HL-60 (cell line): ENCODE data around the gene CCL4.

Source experiments
- DNase-seq, 2 experiments: peaks; one replicate each; pipeline ENCODE4 v3.0.0-alpha.2; 2010 to 2020; ENCODE audit warnings: low read depth in 1 of 2, low spot score in 1 of 2
- H3K27ac ChIP-seq: fragments of 250-450 bp; sonication (Bioruptor Pico); replicated peaks from 2 replicates; pipeline ENCODE4 v1.5.1; 2020; ENCODE audit warnings: mild to moderate bottlenecking, moderate library complexity
- H3K27me3 ChIP-seq: fragments of 250-450 bp; sonication (Bioruptor Pico); 2 replicates; pipeline ENCODE4 v1.5.1; 2021; ENCODE audit warnings: mild to moderate bottlenecking, moderate library complexity; ENCODE audit not compliant: insufficient read depth, poor library complexity, severe bottlenecking
- H3K4me3 ChIP-seq: replicated peaks from 2 replicates; pipeline ENCODE4 v1.5.1; 2011; ENCODE audit warnings: mild to moderate bottlenecking, control low read depth, low read length; ENCODE audit not compliant: insufficient read depth
- CTCF ChIP-seq: IDR thresholded peaks from one replicate; pipeline ENCODE4 v1.5.1; 2011; ENCODE audit warnings: low read length, control low read depth, inconsistent platforms; ENCODE audit not compliant: insufficient read depth
- GABPA ChIP-seq: IDR thresholded peaks from 2 replicates; pipeline ENCODE4 v1.6.1; 2012; ENCODE audit warnings: low read depth
- POLR2AphosphoS5 ChIP-seq: IDR thresholded peaks from 2 replicates; pipeline ENCODE4 v1.6.1; 2012; ENCODE audit warnings: low read depth
- REST ChIP-seq: IDR thresholded peaks from 2 replicates; pipeline ENCODE4 v1.6.1; 2012; ENCODE audit warnings: low read depth; ENCODE audit not compliant: insufficient replicate concordance
- SPI1 ChIP-seq: IDR thresholded peaks from 2 replicates; pipeline ENCODE4 v1.6.1; 2012; ENCODE audit warnings: low read depth, mild to moderate bottlenecking, borderline replicate concordance

CCL4 gene

GRCh38 chr17:36136036-36136435, 32.4 kb downstream of the CCL4 start:
- H3K27ac ChIP-seq, result peak overlapping the region; percentile 56
- H3K27me3 ChIP-seq, result no peaks in the 10 kb centered on the region
- DNase-seq, result peak in 1 of 2 experiments; percentile 57
- no peak for TF ChIP-seq POLR2AphosphoS5
- no peak for TF ChIP-seq CTCF
- TF ChIP-seq SPI1, result no peak; the same call in 1 of the 2 replicates
- no peak for TF ChIP-seq REST
- TF ChIP-seq GABPA, result no peak
- H3K4me3 ChIP-seq, result no peak overlapping the region

GRCh38 chr17:36136439-36136838, 32.8 kb downstream of the CCL4 start:
- Histone ChIP-seq H3K27ac (peak overlapping the region; percentile 56), H3K4me3 (no peak overlapping the region), H3K27me3 (no peaks in the 10 kb centered on the region)
- TF ChIP-seq CTCF, result no peak
- no peak for TF ChIP-seq REST
- TF ChIP-seq POLR2AphosphoS5, result no peak
- no peak for TF ChIP-seq SPI1
- no peak for TF ChIP-seq GABPA
- DNase-seq, result no peak

- no peak for TF ChIP-seq CTCF
- no peak for TF ChIP-seq SPI1
- no peak for TF ChIP-seq POLR2AphosphoS5
- TF ChIP-seq GABPA, result no peak
- TF ChIP-seq REST, result no peak
Measured at GRCh38 chr17:36142235-36142634, 38.6 kb downstream of the CCL4 start.

More at GRCh38 chr17:36142235-36142634, 38.6 kb downstream of the CCL4 start:
- no peak for DNase-seq
- H3K27me3 ChIP-seq, result no peaks in the 10 kb centered on the region
- H3K27ac ChIP-seq, result no peak overlapping the region
- H3K4me3 ChIP-seq, result no peak overlapping the region
